GM19397 (cell line): ENCODE results near the gene CHCHD10.

ENCODE experiments used
- ATAC-seq: cut with Tn5 transposase; IDR thresholded peaks from one replicate; pipeline ENCODE4 v1.9.1; 2021; ENCODE audit warnings: mild to moderate bottlenecking, moderate library complexity; ENCODE audit not compliant: unreplicated experiment

Gene CHCHD10

GRCh38 chr22:23773483-23774113 is 5.8 kb upstream of the CHCHD10 start:
- ATAC-seq, result no peak

- ATAC-seq, result no peak
Measured at GRCh38 chr22:23772649-23773473, 5.1 kb upstream of the CHCHD10 start, which contains the start of gene MMP11. Gene MMP11 (plus strand): TSS chr22:23772849. CDS start chr22:23772871, 22 bp downstream.

- ATAC-seq, result no peak
Measured at GRCh38 chr22:23772315-23772648, 4.5 kb upstream of the CHCHD10 start.

- ATAC-seq, result no peak
Measured at GRCh38 chr22:23769321-23769965, 1.7 kb upstream of the CHCHD10 start.

GRCh38 chr22:23767303-23767672 is 484 bp downstream of the CHCHD10 start:
- ATAC-seq, result no peak

GRCh38 chr22:23764899-23765881 is 2.6 kb downstream of the CHCHD10 start:
- ATAC-seq, result no peak

GRCh38 chr22:23763954-23764353 is 3.8 kb downstream of the CHCHD10 start:
- ATAC-seq, result no peak

GRCh38 chr22:23763579-23763945 is 4.2 kb downstream of the CHCHD10 start:
- ATAC-seq, result no peak

- no peak for ATAC-seq
Measured at GRCh38 chr22:23762842-23763578, 4.8 kb downstream of the CHCHD10 start, which contains the start of gene C22orf15. Gene C22orf15 (plus strand): TSS chr22:23762990. CDS start chr22:23763307, 317 bp downstream.

GRCh38 chr22:23760056-23760455 is 7.7 kb downstream of the CHCHD10 start:
- ATAC-seq, result no peak

GRCh38 chr22:23759566-23759965 is 8.2 kb downstream of the CHCHD10 start:
- ATAC-seq, result no peak

- no peak for ATAC-seq
Measured at GRCh38 chr22:23756891-23757290, 10.9 kb downstream of the CHCHD10 start.

- no peak for ATAC-seq
Measured at GRCh38 chr22:23755711-23756110, 12.1 kb downstream of the CHCHD10 start.

GRCh38 chr22:23754980-23755636 is 12.7 kb downstream of the CHCHD10 start:
- ATAC-seq, result no peak

- ATAC-seq, result no peak
Measured at GRCh38 chr22:23754220-23754919, 13.4 kb downstream of the CHCHD10 start, which contains the start of gene VPREB3. Gene VPREB3 (minus strand): TSS chr22:23754425. CDS start chr22:23754363, 62 bp downstream.

- no peak for ATAC-seq
Measured at GRCh38 chr22:23753385-23753784, 14.4 kb downstream of the CHCHD10 start.

- no peak for ATAC-seq
Measured at GRCh38 chr22:23752750-23753149, 15.0 kb downstream of the CHCHD10 start.

GRCh38 chr22:23752090-23752691 is 15.6 kb downstream of the CHCHD10 start:
- ATAC-seq, result no peak
